Fibroblast of the aortic adventitia (primary cell): ENCODE results near the gene TOP3A. TPM values are rescaled to one million over a fixed set of nuclear protein-coding genes. Genes with fewer than 3 reads are reported as not detected.

Source experiments
- DNase-seq: peaks from one replicate; pipeline ENCODE4 v3.0.0-alpha.2; 2010; ENCODE audit warnings: low read depth
- H3K4me3 ChIP-seq: 2 replicates; pipeline ENCODE4 v1.5.1; 2011; ENCODE audit warnings: low read depth, mild to moderate bottlenecking, control low read depth, low read length, moderate library complexity
- total RNA-seq: library from RNA; depleted of rRNA; stranded (reverse); fragments of >200 nt; gene quantifications from 2 replicates; pipeline ENCODE4 v1.2.3, GENCODE V29; 2012; ENCODE audit warnings: low replicate concordance
- TF ChIP-seq, protein P1 (sequence below): IDR thresholded peaks from 2 replicates; pipeline ENCODE4 v1.5.1; 2011; ENCODE audit warnings: mild to moderate bottlenecking, low read length, control low read depth, inconsistent platforms; ENCODE audit not compliant: insufficient read depth

TOP3A gene
- total RNA-seq, 1 donor: 50.0 TPM

DNA sequence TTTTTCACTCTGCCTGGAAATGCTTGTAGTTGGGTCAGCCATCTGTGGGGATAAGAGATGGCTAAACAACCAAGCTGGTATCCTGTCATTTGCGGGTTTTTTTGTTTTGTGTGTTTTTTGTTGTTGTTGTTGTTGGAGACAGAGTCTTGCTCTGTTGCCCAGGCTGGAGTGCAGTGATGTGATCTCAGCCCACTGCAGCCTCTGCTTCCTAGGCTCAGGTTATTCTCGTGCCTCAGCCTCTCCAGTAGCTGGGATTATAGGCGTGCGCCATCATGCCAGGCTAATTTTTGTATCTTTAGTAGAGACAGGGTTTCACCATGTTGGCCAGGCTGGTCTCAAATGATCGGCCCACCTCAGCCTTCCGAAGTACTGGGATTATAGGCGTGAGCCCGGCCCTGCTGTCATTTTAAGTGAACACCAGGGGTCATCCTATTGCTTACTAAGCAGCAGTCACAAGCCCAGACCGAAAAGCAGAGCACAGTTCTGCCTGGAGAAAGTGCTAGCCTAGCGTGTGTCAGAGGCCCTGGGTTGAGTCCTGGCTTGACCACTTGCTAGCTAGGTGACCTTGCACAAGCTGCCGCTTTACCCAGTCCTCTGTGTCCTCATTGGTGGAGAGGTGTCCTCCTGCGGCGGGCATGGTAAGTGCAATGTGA lies 4.9 kb upstream of the TOP3A start:
- TF ChIP-seq, protein P1, sequence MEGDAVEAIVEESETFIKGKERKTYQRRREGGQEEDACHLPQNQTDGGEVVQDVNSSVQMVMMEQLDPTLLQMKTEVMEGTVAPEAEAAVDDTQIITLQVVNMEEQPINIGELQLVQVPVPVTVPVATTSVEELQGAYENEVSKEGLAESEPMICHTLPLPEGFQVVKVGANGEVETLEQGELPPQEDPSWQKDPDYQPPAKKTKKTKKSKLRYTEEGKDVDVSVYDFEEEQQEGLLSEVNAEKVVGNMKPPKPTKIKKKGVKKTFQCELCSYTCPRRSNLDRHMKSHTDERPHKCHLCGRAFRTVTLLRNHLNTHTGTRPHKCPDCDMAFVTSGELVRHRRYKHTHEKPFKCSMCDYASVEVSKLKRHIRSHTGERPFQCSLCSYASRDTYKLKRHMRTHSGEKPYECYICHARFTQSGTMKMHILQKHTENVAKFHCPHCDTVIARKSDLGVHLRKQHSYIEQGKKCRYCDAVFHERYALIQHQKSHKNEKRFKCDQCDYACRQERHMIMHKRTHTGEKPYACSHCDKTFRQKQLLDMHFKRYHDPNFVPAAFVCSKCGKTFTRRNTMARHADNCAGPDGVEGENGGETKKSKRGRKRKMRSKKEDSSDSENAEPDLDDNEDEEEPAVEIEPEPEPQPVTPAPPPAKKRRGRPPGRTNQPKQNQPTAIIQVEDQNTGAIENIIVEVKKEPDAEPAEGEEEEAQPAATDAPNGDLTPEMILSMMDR: peak; percentile 63
- peak overlapping the region; percentile 49 for H3K4me3 ChIP-seq
- peak; percentile 74 for DNase-seq

DNA sequence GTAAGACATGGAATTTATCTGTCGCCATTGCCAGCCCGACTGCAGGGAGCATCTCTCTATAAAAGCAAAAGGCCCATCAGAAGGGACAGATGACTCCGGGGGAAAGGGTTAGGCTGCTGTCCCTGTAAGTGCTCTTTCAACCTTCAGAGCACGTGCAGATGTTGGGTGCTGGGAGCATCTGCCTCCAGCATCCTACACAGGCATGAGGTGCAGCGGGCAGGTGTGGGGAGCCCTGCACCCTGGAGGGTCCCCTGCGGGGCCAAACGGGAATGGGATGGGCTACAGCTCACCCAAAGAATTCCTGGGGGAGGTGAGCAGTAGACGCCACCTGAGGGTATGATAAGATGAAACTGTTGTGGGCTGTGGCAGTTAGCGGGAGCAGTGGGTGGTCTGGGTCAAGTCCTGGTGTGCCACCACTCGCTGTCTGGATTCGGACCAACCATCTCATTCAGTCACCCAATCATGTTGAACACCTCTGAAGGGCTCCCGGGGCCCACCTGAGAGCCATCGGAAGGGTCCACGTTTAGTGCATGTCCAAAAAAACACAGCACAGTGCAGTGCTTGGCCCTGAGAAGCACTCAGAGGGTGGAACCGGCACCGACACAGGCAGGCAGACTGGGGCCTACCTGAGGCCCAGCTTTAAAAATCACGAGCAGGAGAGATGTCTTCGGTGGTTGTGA lies 4.1 kb upstream of the TOP3A start:
- DNase-seq: no peak
- TF ChIP-seq, protein P1: no peak

DNA sequence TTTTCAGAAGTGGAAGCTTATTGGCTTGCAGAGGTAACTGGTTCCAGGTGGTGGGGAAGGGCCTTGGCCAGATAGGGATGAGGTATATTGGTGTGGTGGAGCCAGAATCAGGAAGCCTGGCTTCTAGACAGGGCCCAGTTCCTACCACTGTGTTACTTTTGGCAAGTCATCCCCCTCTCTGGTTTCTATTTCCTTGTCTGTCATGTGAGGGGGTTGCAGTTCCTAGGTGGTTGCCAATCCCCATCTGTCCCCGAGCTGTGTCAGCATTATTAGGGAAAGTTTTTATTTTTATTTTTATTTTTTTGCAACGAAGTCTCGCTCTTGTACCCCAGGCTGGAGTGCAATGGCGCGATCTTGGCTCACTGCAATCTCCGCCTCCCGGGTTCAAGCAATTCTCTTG lies 3.3 kb upstream of the TOP3A start:
- TF ChIP-seq, protein P1: no peak
- peak overlapping the region; percentile 50 for H3K4me3 ChIP-seq
- no peak for DNase-seq

More for the DNA sequence above, 4.1 kb upstream of the TOP3A start:
- peak overlapping the region; percentile 40 for H3K4me3 ChIP-seq

DNA sequence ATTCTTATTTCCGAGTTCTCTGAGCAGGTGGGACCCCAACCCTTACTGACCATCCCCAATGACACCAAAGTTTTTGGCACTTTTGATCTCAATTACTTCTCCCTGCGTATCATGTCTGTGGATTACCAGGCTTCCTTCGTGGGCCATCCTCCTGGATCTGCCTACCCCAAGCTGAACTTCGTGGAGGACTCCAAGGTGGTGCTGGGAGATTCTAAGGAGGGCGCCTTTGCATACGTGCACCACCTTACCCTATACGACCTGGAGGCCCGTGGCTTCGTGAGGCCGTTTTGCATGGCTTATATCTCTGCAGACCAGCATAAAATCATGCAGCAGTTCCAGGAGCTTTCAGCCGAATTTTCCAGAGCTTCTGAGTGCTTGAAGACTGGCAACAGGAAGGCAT lies 1.2 kb upstream of the TOP3A start:
- H3K4me3 ChIP-seq: peak overlapping the region; percentile 71
- DNase-seq: no peak
- TF ChIP-seq, protein P1: no peak

DNA sequence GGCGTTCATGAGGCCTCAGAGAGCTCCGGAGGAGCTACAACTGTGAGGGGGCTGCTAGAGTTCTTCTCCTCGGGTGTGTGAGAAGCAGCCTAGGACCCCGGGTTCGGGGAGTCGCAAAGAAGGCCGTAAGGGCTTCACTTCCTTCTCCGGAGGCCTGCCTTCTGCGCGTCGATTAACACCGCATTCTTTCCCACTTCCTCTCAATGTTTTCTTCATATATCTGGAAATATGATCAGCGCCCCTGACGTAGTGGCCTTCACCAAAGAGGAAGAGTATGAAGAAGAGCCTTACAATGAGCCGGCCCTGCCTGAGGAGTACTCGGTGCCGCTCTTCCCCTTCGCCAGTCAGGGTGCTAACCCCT lies 748 bp upstream of the TOP3A start:
- DNase-seq: no peak
- peak overlapping the region; percentile 71 for H3K4me3 ChIP-seq
- TF ChIP-seq, protein P1: no peak

DNA sequence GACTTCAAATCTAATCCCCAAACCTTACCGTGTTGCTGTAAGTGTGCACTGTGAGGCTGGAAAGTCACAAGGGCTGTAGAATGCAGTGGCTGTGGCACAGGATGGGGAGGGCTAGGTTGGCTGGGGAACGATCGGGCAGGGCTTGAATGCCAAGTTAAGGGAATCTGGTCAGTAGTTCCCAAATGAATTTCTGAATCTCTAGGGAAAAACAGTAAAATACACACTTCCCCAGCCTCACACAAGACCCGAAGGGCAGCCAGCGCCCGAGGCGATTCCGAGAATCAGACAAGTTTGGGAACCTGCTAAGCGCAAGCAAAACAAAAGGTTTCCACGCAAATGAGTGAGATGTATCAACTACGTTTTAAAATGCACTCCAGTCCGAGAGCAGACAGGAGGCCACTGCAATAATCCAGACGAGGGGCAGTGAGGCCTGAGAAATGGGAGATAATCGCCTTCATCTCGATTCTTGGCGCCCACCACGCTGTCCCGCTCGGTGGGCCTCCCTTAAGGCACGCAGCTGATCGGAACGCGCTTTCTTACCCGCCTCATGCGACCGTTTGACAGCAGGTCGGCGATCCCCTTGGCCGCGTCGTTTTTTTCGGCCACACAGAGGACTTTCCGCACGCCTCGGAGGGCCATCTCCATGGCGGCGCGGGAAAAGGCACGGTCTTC lies 599 bp downstream of the TOP3A start:
- TF ChIP-seq, protein P1: no peak
- peak overlapping the region; percentile 71 for H3K4me3 ChIP-seq
- peak; percentile 27 for DNase-seq
